ENCODE results near the gene NOL3.

The NOL3 gene

GRCh38 chr16:67154578-67155294, 15.6 kb upstream of the NOL3 start:
- TF ChIP-seq CTCF (conservative IDR thresholded peaks at IDR 0.05; ENCODE audit: low read depth): no peak
- no peak for DNase-seq (ENCODE audit: low spot score)
- H3K27ac ChIP-seq: no peak overlapping the region
- POLR2A ChIA-PET (ENCODE audit: low non-redundant PET): interaction anchor here (0.6 to 0.9 kb wide), 3 partner anchors 16 to 276 kb away, joined by 3 to 4 read pairs (median 3); partner anchors contain the start of gene NOL3
- CTCF ChIA-PET: interaction anchor here (0.5 to 2.0 kb wide), 40 partner anchors 9 to 1102 kb away, joined by 3 to 27 read pairs (median 4); partner anchors contain the start of genes CES3, ELMO3 and EXOC3L1

- ChIA-PET CTCF (interaction anchor here (0.5 to 2.0 kb wide), 44 partner anchors 8 to 1103 kb away, joined by 3 to 27 read pairs (median 4); partner anchors contain the start of genes CES3, ELMO3, EXOC3L1 and NOL3), POLR2A (ENCODE audit: low non-redundant PET) (interaction anchor here (0.6 to 0.9 kb wide), 3 partner anchors 15 to 276 kb away, joined by 3 to 4 read pairs (median 3); partner anchors contain the start of gene NOL3)
- TF ChIP-seq CTCF (conservative IDR thresholded peaks at IDR 0.05; ENCODE audit: low read depth): peak; percentile 95
- peak; percentile 74 for DNase-seq (ENCODE audit: low spot score)
- no peak overlapping the region for H3K27ac ChIP-seq
Measured at GRCh38 chr16:67155295-67156142, 14.8 kb upstream of the NOL3 start.

GRCh38 chr16:67156143-67156844, 14.0 kb upstream of the NOL3 start:
- H3K27ac ChIP-seq: no peak overlapping the region
- no peak for DNase-seq (ENCODE audit: low spot score)
- POLR2A ChIA-PET (ENCODE audit: low non-redundant PET): no interaction called here
- CTCF ChIA-PET: interaction anchor here (0.9 to 2.0 kb wide), 11 partner anchors 14 to 202 kb away, joined by 3 to 27 read pairs (median 9); partner anchors contain the start of gene NOL3
- TF ChIP-seq CTCF (conservative IDR thresholded peaks at IDR 0.05; ENCODE audit: low read depth): no peak

GRCh38 chr16:67157106-67157748, 13.1 kb upstream of the NOL3 start:
- POLR2A ChIA-PET (ENCODE audit: low non-redundant PET): no interaction called here
- no peak for TF ChIP-seq CTCF (conservative IDR thresholded peaks at IDR 0.05; ENCODE audit: low read depth)
- DNase-seq (ENCODE audit: low spot score): no peak
- CTCF ChIA-PET: no interaction called here
- H3K27ac ChIP-seq: no peak overlapping the region

- TF ChIP-seq CTCF (conservative IDR thresholded peaks at IDR 0.05; ENCODE audit: low read depth): no peak
- no peak for DNase-seq (ENCODE audit: low spot score)
- CTCF ChIA-PET: interaction anchor here (0.6 kb wide), 1 partner anchor 615 kb away, joined by 3 read pairs; no protein-coding TSS in a partner anchor
- H3K27ac ChIP-seq: peak overlapping the region; percentile 40
- POLR2A ChIA-PET (ENCODE audit: low non-redundant PET): no interaction called here
Measured at GRCh38 chr16:67157892-67158635, 12.3 kb upstream of the NOL3 start.

All from RWPE1 (cell line).